GM20431 (cell line): ENCODE measurements around the gene ZNF319.

ENCODE experiments used
- in situ Hi-C: fragments of 300-500 bp; cut with MseI, MboI; formaldehyde crosslinking; loops from one replicate; pipeline ENCODE4 v1.15.0; 2020; ENCODE audit warnings: low sequenced_read_pairs; ENCODE audit not compliant: unreplicated experiment

ZNF319 gene

GRCh38 chr16:57985204-57986181 lies 15.0 kb downstream of the ZNF319 start:
- in situ Hi-C loops, result loop anchor here (25.0 kb wide), 1 partner anchor 398 kb away; no protein-coding TSS in a partner anchor

- in situ Hi-C loops, result loop anchor here (25.0 kb wide), 1 partner anchor 397 kb away; no protein-coding TSS in a partner anchor
Measured at GRCh38 chr16:57984443-57985203, 15.8 kb downstream of the ZNF319 start.

GRCh38 chr16:57982385-57982784 lies 18.1 kb downstream of the ZNF319 start:
- in situ Hi-C loops, result loop anchor here (25.0 kb wide), 1 partner anchor 395 kb away; no protein-coding TSS in a partner anchor

GRCh38 chr16:57981636-57982035 lies 18.8 kb downstream of the ZNF319 start:
- in situ Hi-C loops, result loop anchor here (25.0 kb wide), 1 partner anchor 394 kb away; no protein-coding TSS in a partner anchor

GRCh38 chr16:57979006-57979585 lies 21.4 kb downstream of the ZNF319 start:
- in situ Hi-C loops, result loop anchor here (25.0 kb wide), 1 partner anchor 392 kb away; no protein-coding TSS in a partner anchor

- in situ Hi-C loops, result loop anchor here (25.0 kb wide), 1 partner anchor 391 kb away; no protein-coding TSS in a partner anchor
Measured at GRCh38 chr16:57978070-57978465, 22.4 kb downstream of the ZNF319 start.

- in situ Hi-C loops, result loop anchor here (25.0 kb wide), 1 partner anchor 390 kb away; no protein-coding TSS in a partner anchor
Measured at GRCh38 chr16:57977418-57978069, 22.9 kb downstream of the ZNF319 start.

GRCh38 chr16:57976331-57976796 lies 24.1 kb downstream of the ZNF319 start:
- in situ Hi-C loops, result loop anchor here (25.0 kb wide), 1 partner anchor 389 kb away; no protein-coding TSS in a partner anchor

- in situ Hi-C loops, result no loop called here
Measured at GRCh38 chr16:57972306-57972705, 28.2 kb downstream of the ZNF319 start.

- in situ Hi-C loops, result no loop called here
Measured at GRCh38 chr16:57971848-57972247, 28.6 kb downstream of the ZNF319 start.

GRCh38 chr16:57970970-57971369 lies 29.5 kb downstream of the ZNF319 start, which contains the start of gene CNGB1:
Gene CNGB1, minus strand, starts transcription at chr16:57971128. Its CDS starts 3,842 bp downstream, at chr16:57967286.
- in situ Hi-C loops, result no loop called here

- in situ Hi-C loops, result no loop called here
Measured at GRCh38 chr16:57970319-57970718, 30.2 kb downstream of the ZNF319 start.

GRCh38 chr16:57969451-57970123 lies 30.9 kb downstream of the ZNF319 start:
- in situ Hi-C loops, result no loop called here

GRCh38 chr16:57967916-57968315 lies 32.6 kb downstream of the ZNF319 start:
- in situ Hi-C loops, result no loop called here

- in situ Hi-C loops, result no loop called here
Measured at GRCh38 chr16:57966986-57967385, 33.5 kb downstream of the ZNF319 start.

- in situ Hi-C loops, result no loop called here
Measured at GRCh38 chr16:57966204-57966771, 34.2 kb downstream of the ZNF319 start.

- in situ Hi-C loops, result no loop called here
Measured at GRCh38 chr16:57964157-57964700, 36.2 kb downstream of the ZNF319 start.

- in situ Hi-C loops, result no loop called here
Measured at GRCh38 chr16:57962756-57963155, 37.7 kb downstream of the ZNF319 start.
